Measurements from ENCODE around the gene KCTD11.

Gene KCTD11

DNA sequence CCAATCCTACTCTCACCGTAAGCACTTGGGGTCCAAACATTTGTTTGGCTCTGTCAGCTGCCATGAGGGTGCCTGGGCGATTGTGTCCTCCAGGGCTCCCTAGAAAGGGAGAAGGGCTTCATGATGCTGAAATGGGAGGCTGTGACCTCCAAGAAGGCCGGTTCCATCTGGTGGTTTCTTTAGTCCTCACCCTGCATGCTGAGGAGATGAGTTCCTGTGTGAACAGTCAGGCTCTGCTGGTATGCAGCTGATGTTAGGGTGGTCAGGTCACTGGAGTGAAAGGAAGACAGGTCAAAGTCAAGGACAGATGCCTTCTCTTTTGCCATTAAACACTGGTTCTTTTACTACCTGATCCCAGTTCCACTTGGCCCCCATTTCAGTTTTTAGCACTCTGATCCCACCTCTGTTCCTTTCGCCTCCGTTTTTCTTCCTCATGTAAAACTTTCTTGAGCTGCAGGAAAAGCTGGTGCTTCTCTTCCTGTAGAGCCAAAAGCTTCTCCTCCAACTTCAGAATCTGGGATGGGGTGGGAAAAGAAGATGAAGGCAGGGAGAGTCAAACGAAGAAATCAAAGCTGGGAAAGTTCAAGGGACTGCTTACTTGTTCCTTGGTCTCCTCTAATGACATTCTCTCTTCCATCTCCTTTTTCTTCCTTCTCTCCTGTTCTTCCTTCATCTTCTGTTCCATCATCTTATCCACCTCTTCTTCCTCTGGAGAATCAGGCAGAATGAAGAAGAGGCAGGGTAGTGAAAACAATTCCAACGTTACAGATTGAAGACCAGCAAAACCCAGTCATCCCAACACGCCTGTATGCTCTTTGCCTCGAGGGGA lies 37.9 kb upstream of the KCTD11 start:
- ATAC-seq, result peak; percentile 1; the same call in 1 of the 3 replicates
- TF ChIP-seq BACH2 (CRISPR knock-in tag; IDR thresholded peaks at IDR 0.05; ENCODE audit: borderline replicate concordance) (no peak), ZC3H10 (CRISPR knock-in tag; IDR thresholded peaks at IDR 0.05) (no peak), ESRRG (CRISPR knock-in tag; IDR thresholded peaks at IDR 0.05) (no peak), RARB (CRISPR knock-in tag; IDR thresholded peaks at IDR 0.05) (no peak), SNAI2 (CRISPR knock-in tag; IDR thresholded peaks at IDR 0.05) (no peak)
- TF ChIP-seq, protein P1, sequence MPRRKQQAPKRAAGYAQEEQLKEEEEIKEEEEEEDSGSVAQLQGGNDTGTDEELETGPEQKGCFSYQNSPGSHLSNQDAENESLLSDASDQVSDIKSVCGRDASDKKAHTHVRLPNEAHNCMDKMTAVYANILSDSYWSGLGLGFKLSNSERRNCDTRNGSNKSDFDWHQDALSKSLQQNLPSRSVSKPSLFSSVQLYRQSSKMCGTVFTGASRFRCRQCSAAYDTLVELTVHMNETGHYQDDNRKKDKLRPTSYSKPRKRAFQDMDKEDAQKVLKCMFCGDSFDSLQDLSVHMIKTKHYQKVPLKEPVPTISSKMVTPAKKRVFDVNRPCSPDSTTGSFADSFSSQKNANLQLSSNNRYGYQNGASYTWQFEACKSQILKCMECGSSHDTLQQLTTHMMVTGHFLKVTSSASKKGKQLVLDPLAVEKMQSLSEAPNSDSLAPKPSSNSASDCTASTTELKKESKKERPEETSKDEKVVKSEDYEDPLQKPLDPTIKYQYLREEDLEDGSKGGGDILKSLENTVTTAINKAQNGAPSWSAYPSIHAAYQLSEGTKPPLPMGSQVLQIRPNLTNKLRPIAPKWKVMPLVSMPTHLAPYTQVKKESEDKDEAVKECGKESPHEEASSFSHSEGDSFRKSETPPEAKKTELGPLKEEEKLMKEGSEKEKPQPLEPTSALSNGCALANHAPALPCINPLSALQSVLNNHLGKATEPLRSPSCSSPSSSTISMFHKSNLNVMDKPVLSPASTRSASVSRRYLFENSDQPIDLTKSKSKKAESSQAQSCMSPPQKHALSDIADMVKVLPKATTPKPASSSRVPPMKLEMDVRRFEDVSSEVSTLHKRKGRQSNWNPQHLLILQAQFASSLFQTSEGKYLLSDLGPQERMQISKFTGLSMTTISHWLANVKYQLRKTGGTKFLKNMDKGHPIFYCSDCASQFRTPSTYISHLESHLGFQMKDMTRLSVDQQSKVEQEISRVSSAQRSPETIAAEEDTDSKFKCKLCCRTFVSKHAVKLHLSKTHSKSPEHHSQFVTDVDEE (CRISPR knock-in tag; IDR thresholded peaks at IDR 0.05), result no peak

DNA sequence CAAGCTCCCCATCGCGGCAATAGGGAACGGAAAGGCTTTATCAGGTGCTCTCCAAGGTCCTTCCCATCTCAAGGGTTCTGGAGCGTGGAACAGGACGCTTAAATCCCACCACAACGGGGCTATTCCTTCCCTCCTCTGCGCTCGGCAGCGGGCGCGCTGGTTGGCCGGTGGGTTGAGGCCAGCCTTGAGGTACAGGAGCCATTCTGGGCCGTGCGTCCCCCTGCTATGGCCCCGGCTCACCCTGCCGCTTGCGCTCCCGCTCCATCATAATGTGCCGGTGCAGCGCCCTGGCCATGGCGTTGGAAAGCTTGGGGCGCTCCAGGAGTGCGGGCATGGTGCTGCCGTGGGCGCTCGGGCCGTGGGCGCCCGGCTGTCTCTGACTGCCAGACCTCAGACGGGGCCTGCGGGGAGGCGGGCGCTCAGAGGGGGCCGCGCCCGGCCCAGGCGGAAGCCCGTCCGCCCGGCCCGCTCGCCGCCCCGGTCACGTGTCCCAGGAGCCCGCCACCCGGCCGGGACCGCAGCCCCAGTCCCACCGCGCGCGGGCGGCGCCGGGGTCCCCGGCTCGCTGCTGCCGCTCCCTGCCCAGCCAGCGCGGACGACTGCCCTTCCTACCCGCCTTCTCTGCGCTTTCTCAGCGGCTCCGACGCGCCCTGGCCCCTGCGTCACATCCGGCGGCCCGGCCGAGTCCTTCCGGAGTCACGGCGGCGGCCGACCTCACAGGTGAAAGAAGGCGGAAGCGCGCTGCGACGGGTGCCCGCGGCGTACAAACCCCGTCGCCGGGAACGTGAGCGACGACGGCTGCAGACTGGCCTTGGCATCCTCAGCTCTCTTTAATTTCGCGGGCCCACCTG lies 37.0 kb upstream of the KCTD11 start, which contains the start of gene GPS2:
GPS2 (minus strand) TSS at position 642 of the 851 bp plus-strand sequence; CDS start at position 334, 308 bp downstream.
- TF ChIP-seq TOX (CRISPR knock-in tag; IDR thresholded peaks at IDR 0.05; ENCODE audit: borderline replicate concordance) (no peak), TCF4 (CRISPR knock-in tag; IDR thresholded peaks at IDR 0.05; ENCODE audit: borderline replicate concordance) (no peak), ESRRG (CRISPR knock-in tag; IDR thresholded peaks at IDR 0.05) (no peak), PPARA (CRISPR knock-in tag; IDR thresholded peaks at IDR 0.05; ENCODE audit: borderline replicate concordance) (no peak), GLIS3 (CRISPR knock-in tag; IDR thresholded peaks at IDR 0.05) (0 out of 2 replicates have a peak, but pooled peaks have one; percentile 62)
- ATAC-seq, result peak; percentile 83

DNA sequence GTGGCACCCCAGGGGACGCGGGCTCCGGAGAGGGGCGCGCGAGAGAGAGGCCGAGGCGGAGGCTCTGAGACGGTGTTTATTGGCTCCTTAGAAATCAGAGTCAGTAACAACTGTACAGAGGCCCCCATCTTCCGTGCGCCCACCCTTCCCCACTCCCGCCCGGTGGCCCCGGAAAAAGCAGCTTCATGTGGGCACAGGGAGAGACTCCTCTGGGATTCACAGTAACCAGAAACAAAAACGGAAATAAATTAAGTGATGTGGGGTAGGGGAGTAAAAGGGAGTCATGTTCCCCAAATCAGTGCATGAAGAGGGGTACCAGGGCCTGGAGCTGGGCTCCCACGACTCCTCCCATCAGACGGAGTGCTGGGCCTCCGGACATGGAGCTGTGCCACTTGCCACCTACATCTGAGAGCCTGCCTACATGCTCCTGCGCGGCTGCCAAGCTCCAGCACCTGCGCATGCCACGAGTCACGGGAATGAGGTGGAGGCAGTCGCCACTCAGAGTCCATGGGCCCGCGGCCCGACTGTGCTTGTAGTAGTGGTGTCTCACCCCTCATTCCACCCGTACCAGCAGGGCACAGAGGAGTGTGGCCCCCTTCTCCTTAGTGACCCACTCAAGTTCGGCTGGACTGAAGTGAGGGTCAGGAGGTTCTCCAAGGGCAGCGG lies 36.3 kb upstream of the KCTD11 start:
- peak; percentile 32 for ATAC-seq
- TF ChIP-seq ARNTL (CRISPR knock-in tag; IDR thresholded peaks at IDR 0.05; ENCODE audit: borderline replicate concordance, low read depth), result no peak
- TF ChIP-seq ISL1 (CRISPR knock-in tag; IDR thresholded peaks at IDR 0.05), result no peak
- no peak for TF ChIP-seq CSDC2 (CRISPR knock-in tag; IDR thresholded peaks at IDR 0.05)
- no peak for TF ChIP-seq ESRRG (CRISPR knock-in tag; IDR thresholded peaks at IDR 0.05)

DNA sequence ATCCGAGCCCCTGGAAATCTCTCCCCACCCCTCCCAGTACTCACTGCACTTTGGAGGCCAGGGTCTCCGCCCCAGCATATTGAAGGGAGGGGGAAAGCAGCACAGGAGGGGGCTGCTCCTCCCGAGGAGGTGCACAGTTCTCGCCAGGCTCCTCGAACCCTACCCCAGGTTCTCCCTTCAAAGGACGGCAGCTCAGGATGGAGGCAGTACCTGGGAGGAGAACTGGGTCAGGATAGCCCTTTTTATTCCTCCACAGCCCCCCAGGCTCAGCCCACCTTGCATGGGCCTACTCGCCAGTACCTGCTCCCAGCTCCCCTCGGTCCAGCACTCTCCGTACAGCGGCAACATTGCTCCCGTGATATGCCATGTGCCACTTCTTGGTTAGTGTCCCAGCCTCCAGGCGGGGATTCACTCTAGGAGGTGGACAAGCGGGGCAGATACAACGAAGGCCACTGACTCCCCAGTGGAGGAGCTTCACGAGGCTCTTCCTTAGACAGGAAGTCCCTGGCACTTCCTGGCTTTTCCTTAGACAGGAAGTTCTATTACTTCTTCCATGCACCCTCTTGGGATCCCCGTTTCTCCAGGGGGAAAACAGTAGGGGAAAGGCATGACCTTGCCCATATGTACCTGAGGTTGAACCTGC lies 34.7 kb upstream of the KCTD11 start:
- TF ChIP-seq ZNF70 (CRISPR knock-in tag; IDR thresholded peaks at IDR 0.05), result no peak
- TF ChIP-seq ARNTL (CRISPR knock-in tag; IDR thresholded peaks at IDR 0.05; ENCODE audit: borderline replicate concordance, low read depth), result no peak
- TF ChIP-seq ZFP30 (CRISPR knock-in tag; IDR thresholded peaks at IDR 0.05), result no peak
- TF ChIP-seq ZNF565 (CRISPR knock-in tag; conservative IDR thresholded peaks at IDR 0.05; ENCODE audit: low read depth), result no peak
- TF ChIP-seq, protein P1 (CRISPR knock-in tag; IDR thresholded peaks at IDR 0.05), result no peak
- TF ChIP-seq, protein P2, sequence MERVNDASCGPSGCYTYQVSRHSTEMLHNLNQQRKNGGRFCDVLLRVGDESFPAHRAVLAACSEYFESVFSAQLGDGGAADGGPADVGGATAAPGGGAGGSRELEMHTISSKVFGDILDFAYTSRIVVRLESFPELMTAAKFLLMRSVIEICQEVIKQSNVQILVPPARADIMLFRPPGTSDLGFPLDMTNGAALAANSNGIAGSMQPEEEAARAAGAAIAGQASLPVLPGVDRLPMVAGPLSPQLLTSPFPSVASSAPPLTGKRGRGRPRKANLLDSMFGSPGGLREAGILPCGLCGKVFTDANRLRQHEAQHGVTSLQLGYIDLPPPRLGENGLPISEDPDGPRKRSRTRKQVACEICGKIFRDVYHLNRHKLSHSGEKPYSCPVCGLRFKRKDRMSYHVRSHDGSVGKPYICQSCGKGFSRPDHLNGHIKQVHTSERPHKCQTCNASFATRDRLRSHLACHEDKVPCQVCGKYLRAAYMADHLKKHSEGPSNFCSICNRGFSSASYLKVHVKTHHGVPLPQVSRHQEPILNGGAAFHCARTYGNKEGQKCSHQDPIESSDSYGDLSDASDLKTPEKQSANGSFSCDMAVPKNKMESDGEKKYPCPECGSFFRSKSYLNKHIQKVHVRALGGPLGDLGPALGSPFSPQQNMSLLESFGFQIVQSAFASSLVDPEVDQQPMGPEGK (CRISPR knock-in tag; IDR thresholded peaks at IDR 0.05; ENCODE audit: borderline replicate concordance), result no peak
- no peak for TF ChIP-seq GLIS3 (CRISPR knock-in tag; IDR thresholded peaks at IDR 0.05)
- no peak for TF ChIP-seq ISL1 (CRISPR knock-in tag; IDR thresholded peaks at IDR 0.05)
- no peak for TF ChIP-seq BACH2 (CRISPR knock-in tag; IDR thresholded peaks at IDR 0.05; ENCODE audit: borderline replicate concordance)
- TF ChIP-seq TCF4 (CRISPR knock-in tag; IDR thresholded peaks at IDR 0.05; ENCODE audit: borderline replicate concordance), result no peak
- no peak for TF ChIP-seq RARB (CRISPR knock-in tag; IDR thresholded peaks at IDR 0.05)
- ATAC-seq, result no peak
